GM18505 (cell line): Measurements from ENCODE around the gene XRCC4.

Experiments
- ATAC-seq: cut with Tn5 transposase; IDR thresholded peaks from one replicate; pipeline ENCODE4 v1.9.1; 2021; ENCODE audit not compliant: unreplicated experiment
- POLR2A ChIP-seq: IDR thresholded peaks from 4 replicates; pipeline ENCODE4 v1.6.1; 2011; ENCODE audit warnings: borderline replicate concordance; ENCODE audit not compliant: insufficient read depth, insufficient read length; ENCODE audit errors: extremely low read depth

XRCC4 gene

DNA sequence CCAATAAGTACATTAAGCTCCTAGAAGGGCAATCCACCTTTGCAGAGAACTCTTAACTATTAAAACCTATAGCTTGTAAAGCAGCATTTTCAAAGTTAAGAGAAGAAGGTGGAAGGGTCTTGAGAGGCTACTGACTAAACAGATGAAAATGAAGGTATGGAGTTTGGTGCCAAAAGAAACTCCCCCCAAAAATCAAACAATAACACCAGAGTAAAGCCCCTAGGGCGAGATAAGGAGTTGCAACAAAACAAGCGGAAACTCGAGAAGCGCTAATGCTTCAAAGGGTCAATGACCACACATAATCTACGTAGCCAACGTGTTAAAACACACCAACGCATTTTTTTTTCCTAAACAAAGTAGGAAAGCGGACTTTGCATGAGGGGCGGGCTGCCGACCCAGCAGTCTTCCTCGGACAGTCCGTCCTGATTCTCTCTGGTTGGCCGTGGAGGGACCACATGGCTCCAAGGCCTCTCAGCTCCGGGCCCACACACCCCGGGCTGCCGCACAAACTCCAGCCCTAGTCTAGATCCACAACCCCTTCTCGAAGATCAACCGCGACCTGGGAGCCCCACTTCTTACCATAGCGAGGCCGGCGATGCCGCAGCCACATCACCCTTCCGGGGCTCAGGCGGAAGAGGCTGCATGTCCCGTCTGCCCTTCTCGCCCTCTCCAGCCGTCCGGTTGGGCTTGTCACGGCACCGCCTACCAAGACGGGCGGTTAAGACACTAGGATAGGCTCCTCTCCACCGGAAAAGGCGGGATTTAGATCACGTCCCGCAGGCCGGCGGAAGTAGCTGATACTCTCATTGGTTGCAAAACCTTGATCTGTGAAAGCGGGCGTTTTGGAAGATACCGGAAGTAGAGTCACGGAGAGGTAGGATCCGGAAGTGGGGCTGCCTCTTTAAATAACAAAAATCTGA is at the start of gene XRCC4, which contains the start of gene TMEM167A:
Gene XRCC4, plus strand, starts transcription at position 806 of the 920 bp plus-strand sequence. CDS start 27,373 bp downstream, outside the sequence.
Gene TMEM167A, minus strand, starts transcription at position 653 of the 920 bp plus-strand sequence. Its CDS starts 71 bp downstream, at position 582.
- ATAC-seq: peak; percentile 99
- peak; percentile 98 for TF ChIP-seq POLR2A

DNA sequence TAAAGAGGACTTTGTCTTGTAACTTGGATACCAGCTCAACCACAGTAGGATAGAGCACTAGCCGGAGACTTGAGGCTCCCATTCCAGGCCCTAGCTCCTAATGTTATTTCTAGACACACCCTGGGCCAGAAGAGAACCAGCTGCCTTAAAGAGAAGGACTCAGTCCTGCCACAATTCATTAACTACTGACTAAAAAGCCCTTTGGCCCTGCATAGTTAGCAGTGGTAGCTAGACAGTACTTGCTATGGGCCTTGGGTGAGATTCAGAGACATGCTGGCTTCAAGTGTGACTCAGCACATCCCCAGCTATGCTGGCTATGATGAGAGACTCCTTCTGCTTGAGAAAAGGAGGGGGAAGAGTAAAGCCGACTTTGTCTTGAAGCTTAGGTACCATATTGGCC is 47.4 kb upstream of the XRCC4 start:
- no peak for ATAC-seq
- no peak for TF ChIP-seq POLR2A

DNA sequence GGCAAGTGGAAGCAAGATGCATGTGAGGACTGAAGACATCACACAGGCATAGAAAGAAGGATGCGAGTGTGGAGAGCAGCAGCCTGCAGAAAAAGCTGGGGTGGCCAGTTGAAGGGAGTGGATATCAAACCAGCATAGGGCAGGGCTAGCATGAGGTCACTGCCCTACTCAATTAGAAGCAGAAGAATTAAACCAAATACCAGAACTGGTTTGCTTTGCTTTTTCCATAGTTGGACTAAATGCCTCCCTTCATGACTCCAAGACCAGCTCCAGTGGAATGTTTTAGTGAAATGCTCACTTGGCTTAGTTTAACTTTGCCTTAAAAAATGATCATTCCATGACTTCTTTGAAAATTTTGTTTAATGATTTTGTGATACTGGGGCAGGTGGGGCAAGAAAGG is 46.0 kb upstream of the XRCC4 start:
- no peak for TF ChIP-seq POLR2A
- no peak for ATAC-seq

DNA sequence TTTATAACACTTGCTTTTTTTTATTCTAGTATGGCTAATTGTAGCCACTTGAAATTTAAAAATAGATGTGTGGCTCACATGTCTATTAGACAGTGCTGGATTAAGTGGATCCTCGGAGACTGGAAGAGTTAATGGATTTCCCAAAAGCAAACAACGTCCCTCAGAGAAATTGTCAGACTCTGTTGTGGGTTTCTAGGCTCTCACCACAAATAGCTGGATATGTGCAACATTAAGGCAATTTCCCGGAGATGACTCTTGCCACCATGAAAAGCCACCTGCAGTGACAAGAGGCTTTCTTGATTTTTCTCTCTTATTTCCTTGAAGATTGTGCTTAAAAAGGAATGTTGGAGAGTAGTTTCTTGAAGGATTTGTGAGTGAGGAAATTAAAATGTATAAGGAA is 43.3 kb upstream of the XRCC4 start:
- TF ChIP-seq POLR2A: no peak
- no peak for ATAC-seq

DNA sequence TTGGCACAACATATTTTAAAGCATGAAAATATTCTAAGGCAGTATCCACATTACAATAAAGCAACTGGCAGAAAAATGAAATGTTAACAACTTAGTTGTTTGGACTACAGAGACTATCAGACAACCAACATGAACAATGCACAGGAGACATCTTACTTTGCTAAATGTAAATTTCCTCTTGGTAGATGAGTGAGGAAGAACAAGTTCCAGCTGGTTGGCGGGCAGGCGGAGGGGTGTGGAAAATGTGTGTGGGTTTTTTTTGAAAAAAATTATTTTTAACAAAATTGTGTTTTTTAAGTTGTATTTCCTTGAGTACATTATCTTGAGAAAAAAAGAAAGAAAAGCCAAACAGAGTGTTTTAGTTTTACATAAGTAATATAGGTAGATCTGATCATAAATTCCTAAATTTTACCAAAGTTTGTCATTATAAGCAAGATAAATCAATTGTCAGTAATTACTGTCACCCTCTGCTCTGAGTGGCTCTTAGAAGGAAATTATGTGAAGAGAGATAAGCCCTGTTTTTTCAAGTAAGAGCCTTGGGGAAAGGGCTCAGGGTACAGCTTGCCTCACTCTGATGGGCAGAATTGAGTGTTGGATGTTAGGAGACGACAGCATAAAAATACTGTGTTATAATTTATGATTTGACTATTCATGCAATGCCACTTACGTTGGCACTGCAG is 42.7 kb upstream of the XRCC4 start:
- TF ChIP-seq POLR2A: no peak

DNA sequence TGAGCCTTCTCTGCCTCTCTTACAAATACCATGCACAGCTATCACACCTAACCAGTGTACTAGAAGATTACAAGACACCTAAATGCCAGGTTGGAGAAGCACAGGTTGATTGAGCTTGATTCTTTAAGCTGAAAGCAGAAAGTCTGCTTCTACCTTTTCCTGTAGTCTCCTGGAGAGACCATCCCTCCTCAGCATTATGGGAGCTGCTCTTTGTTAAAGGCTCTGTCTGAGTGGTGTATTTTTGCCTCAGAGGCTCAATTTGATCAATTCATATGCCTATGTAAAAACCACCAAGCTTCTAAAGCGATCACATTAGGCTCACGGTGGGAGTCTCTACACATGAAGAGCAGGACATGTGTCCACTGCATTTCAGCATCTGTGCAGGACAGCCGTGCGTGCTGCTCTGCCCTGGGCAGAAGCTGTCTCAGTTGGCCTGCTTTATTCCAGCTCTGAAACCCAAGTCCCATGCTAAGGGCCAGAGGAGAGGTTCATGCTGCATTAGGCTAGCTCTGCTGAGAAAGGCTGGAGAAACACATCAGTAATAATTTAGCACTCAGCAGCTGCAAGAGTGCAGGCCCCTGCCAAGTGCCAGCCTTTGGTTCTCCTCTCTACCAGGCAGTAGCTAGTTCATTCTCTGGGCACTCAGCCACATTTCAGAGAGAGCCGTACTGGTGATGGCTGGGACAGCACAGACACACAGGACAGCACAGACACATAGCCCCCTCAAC is 41.8 kb upstream of the XRCC4 start:
- ATAC-seq: no peak
- no peak for TF ChIP-seq POLR2A

More for the DNA sequence above, 42.7 kb upstream of the XRCC4 start:
- ATAC-seq: no peak

DNA sequence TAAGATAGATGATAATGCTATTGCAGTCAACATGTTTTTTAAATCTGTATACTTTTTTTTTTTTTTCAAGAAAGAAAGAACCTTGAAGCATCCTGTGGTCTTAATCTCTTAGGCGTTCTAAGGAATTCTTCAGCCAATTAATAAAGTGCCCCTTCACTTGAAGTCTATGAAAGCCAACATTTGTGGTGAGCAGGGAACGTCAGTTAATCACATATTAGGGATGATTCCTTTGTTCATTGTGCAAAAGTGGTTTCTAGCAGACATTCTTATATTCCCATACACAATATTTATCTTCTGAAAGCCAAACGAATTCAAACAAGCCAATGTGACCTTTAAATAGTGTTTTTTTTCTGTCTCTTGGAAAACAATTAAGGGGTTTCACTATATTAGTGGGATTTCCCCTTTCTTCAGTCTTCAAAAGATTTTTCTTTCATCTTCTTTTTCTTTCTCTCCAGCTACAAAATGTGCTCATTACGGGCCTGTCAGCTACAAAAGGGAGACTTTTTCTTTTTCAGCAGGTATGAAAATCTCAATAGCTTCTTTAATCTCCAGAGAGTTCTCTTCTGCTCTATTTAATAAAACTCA is 40.3 kb upstream of the XRCC4 start:
- no peak for ATAC-seq
- TF ChIP-seq POLR2A: no peak

DNA sequence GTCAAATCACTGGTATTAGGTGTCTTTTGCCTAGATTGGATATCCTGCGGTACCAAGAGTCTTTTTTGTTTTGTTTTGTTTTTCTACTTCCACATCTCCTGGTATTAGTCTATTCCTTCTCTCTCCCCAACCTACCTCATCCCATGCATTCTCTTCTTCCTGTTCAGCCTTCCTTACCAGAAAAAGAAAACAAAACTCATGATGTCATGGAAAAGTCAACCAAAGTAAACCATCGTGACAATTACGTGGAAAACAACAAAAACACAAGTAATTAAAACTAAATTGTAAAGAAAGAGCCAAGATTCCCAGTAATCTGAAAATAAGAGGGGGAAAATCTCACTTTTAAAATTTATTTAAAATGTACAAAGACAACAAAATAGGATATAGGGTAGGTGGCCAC is 38.4 kb upstream of the XRCC4 start:
- no peak for ATAC-seq
- no peak for TF ChIP-seq POLR2A

DNA sequence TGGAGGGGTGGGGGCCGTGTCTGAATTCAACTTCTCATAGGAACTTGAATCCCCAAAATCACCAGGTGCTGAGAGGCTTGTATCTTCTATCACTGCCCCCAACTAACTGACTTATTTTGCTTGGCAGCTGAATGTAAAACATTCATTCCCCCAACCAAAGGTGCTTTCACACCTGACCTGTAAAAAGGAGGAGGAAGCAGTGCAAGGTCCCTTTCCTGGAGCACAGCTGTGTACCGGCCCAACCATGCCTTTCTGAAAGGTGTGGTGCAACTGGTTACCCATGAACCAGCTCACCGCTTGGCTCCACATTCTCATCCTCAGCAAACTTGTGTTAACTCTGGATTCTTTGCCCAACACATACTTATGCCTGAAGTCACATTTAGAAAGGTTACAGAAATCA is 34.8 kb upstream of the XRCC4 start:
- no peak for TF ChIP-seq POLR2A
- ATAC-seq: no peak

DNA sequence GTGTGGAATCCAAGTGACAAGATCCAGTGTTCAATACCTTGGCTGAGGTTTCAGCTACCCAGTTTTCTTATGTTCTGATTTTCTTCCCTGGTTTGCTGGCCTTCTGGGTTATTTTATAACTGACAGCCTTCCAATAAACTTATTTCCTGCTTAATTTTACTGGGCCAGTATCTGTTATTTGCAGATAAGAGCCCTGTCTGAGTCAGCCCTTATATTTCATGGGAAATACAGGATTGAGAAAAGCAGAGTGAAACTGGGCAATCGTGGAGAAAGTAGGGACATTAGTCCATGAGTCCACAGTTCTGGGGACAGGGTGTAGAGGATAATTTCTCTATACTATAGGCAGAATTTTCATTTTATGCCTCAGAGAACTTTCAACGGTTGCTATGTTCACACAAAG is 32.4 kb upstream of the XRCC4 start:
- TF ChIP-seq POLR2A: no peak
- ATAC-seq: no peak

DNA sequence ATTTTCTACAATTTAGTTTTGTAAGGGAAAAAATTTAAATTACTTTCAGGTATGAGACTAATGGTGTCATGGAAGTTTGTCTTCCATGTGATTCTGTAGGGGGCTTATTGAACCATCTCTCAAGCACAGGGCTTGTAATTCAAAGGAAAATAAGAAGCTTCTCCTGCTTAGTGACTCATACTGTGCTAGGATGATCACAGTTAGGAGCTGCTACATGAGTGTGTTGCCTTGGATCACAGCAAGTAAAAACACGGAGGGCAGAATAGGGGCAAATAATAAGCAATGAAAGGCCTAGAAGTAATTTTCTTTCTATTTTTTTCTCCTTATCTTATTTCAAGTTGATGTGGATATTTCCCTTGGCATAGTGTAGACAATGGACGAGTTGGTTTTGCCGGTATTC is 29.1 kb upstream of the XRCC4 start:
- no peak for ATAC-seq
- TF ChIP-seq POLR2A: no peak

DNA sequence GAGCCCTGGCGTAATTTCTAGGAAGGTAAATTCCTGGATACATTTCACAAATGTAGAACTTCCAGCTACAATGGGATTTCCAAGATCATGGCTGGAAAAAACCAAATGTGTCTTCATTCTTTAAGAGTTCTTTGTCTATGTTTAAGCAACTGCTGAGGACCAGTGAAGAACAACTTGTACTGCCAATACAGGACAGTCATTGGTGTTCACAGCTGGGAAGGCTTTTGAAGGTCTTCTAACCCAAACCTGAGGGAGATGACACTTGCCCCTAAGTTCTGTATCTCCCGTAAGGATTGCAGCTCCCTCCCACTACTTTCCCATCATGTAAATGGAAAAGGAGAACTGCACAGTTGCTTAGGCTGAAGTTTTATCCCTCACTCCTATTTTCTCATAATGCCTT is 28.5 kb upstream of the XRCC4 start:
- TF ChIP-seq POLR2A: no peak

DNA sequence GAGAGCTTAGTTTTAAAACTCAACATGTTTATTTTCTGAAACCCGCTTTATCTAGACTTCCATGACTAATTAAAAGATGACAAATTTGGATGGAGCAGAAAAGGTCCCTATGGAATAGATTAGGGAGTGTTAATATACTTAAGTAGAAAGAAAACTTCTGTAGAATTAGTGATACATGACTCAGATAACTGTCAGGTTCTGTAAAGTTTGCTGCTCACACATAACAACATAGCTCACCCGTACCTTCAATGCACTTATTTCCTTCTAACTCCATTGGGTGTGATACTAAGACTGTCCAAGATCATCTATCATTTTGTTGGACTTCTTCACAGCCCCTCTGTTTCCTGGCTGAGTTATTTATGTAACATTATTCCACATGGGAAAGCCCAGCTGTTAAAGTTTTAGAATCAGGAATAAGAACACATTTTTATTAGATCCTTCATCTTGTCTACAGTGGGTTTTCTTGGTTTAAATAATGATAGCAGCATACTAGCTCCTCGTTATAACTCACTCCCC is 27.9 kb upstream of the XRCC4 start:
- TF ChIP-seq POLR2A: no peak
- ATAC-seq: no peak

More for the DNA sequence above, 28.5 kb upstream of the XRCC4 start:
- no peak for ATAC-seq
